Central memory CD8-positive, alpha-beta T cell (primary cell): ENCODE data around the gene DBET.
"Not testable (repeated sequence)": the region's sequence is repeated elsewhere in the genome, so short reads cannot be mapped to it uniquely, and the experiment has no call there.

ENCODE experiments used
- ATAC-seq: fragments of 150-1000 bp; cut with Tn5 transposase; replicated peaks from 2 replicates; pipeline ENCODE4 v1.10.0; 2022; ENCODE audit warnings: mild to moderate bottlenecking, moderate FRiP score, moderate number of reproducible peaks; ENCODE audit not compliant: poor library complexity, severe bottlenecking; ENCODE audit errors: extremely low read depth
- DNase-seq, 2 donors: peaks; one replicate each; pipeline ENCODE4 v3.0.0; 2021; ENCODE audit warnings: low spot score in 2 of 2
- H3K27ac Mint-ChIP-seq: one replicate; pipeline ENCODE4 v1.8.0; 2022; ENCODE audit warnings: low read depth, mild to moderate bottlenecking, moderate library complexity, mixed read lengths
- H3K27me3 Mint-ChIP-seq: one replicate; pipeline ENCODE4 v1.8.0; 2022; ENCODE audit warnings: mixed read lengths
- H3K36me3 Mint-ChIP-seq: one replicate; pipeline ENCODE4 v1.8.0; 2022; ENCODE audit warnings: mild to moderate bottlenecking, moderate library complexity, mixed read lengths; ENCODE audit not compliant: insufficient read depth
- H3K4me1 Mint-ChIP-seq: one replicate; pipeline ENCODE4 v1.8.0; 2022; ENCODE audit warnings: mixed read lengths
- H3K4me3 Mint-ChIP-seq: one replicate; pipeline ENCODE4 v1.8.0; 2022; ENCODE audit warnings: mild to moderate bottlenecking, moderate library complexity, mixed read lengths
- H3K9me3 Mint-ChIP-seq: one replicate; pipeline ENCODE4 v1.8.0; 2022; ENCODE audit warnings: mixed read lengths

The DBET gene

GRCh38 chr4:190114991-190115390 is 50.7 kb downstream of the DBET start:
- DNase-seq, H3K36me3 Mint-ChIP-seq, H3K27me3 Mint-ChIP-seq, H3K27ac Mint-ChIP-seq, H3K4me1 Mint-ChIP-seq, H3K4me3 Mint-ChIP-seq, H3K9me3 Mint-ChIP-seq, ATAC-seq: not testable (repeated sequence)
